Measurements from ENCODE around the gene CSF3. TPM values are rescaled to one million over a fixed set of nuclear protein-coding genes. Genes with fewer than 3 reads are reported as not detected.

CSF3 gene
- polyA plus RNA-seq, 1 experiment: not detected

GRCh38 chr17:39970157-39970692 is 45.0 kb upstream of the CSF3 start:
- no peak for TF ChIP-seq CTCF (IDR thresholded peaks at IDR 0.05; ENCODE audit: low read depth, low read length)
- POLR2A ChIA-PET: interaction anchor here (1.3 kb wide), 1 partner anchor 9 kb away, joined by 5 read pairs; no protein-coding TSS in a partner anchor
- peaks cover 17% of the 10 kb centered on the region for H3K27me3 ChIP-seq (ENCODE audit: control insufficient read depth, insufficient read depth, low read length)
- H3K9me3 ChIP-seq (ENCODE audit: control insufficient read depth, insufficient read depth, low read length): no peaks in the 10 kb centered on the region; the same call in 1 of the 2 replicates
- no peak for DNase-seq (ENCODE audit: low read depth, low spot score)
- no peak overlapping the region for H3K27ac ChIP-seq (ENCODE audit: low read depth, low read length)
- CTCF ChIA-PET: interaction anchor here (1.7 to 2.9 kb wide), 2 partner anchors 10 to 11 kb away, joined by 5 to 11 read pairs; no protein-coding TSS in a partner anchor
- H3K4me3 ChIP-seq (ENCODE audit: low read depth, low read length): no peak overlapping the region

- no peak overlapping the region for H3K27ac ChIP-seq (ENCODE audit: low read depth, low read length)
- no peak for TF ChIP-seq CTCF (IDR thresholded peaks at IDR 0.05; ENCODE audit: low read depth, low read length)
- H3K9me3 ChIP-seq (ENCODE audit: control insufficient read depth, insufficient read depth, low read length): no peaks in the 10 kb centered on the region
- H3K27me3 ChIP-seq (ENCODE audit: control insufficient read depth, insufficient read depth, low read length): peaks cover 13% of the 10 kb centered on the region
- CTCF ChIA-PET: interaction anchor here (1.5 to 2.9 kb wide), 3 partner anchors 9 to 32 kb away, joined by 3 to 11 read pairs (median 5); no protein-coding TSS in a partner anchor
- no peak for DNase-seq (ENCODE audit: low read depth, low spot score)
- POLR2A ChIA-PET: no interaction called here
- no peak overlapping the region for H3K4me3 ChIP-seq (ENCODE audit: low read depth, low read length)
Measured at GRCh38 chr17:39971076-39971603, 44.1 kb upstream of the CSF3 start.

GRCh38 chr17:39972271-39972670 is 43.0 kb upstream of the CSF3 start:
- no peak for DNase-seq (ENCODE audit: low read depth, low spot score)
- peaks cover 10% of the 10 kb centered on the region for H3K27me3 ChIP-seq (ENCODE audit: control insufficient read depth, insufficient read depth, low read length)
- TF ChIP-seq CTCF (IDR thresholded peaks at IDR 0.05; ENCODE audit: low read depth, low read length): no peak
- no peak overlapping the region for H3K27ac ChIP-seq (ENCODE audit: low read depth, low read length)
- ChIA-PET CTCF (interaction anchor here (1.5 to 2.9 kb wide), 2 partner anchors 13 to 33 kb away, joined by 3 to 11 read pairs; no protein-coding TSS in a partner anchor), POLR2A (no interaction called here)
- H3K9me3 ChIP-seq (ENCODE audit: control insufficient read depth, insufficient read depth, low read length): no peaks in the 10 kb centered on the region
- H3K4me3 ChIP-seq (ENCODE audit: low read depth, low read length): no peak overlapping the region

- no peak overlapping the region for H3K27ac ChIP-seq (ENCODE audit: low read depth, low read length)
- no peak for DNase-seq (ENCODE audit: low read depth, low spot score)
- ChIA-PET CTCF (no interaction called here), POLR2A (no interaction called here)
- H3K9me3 ChIP-seq (ENCODE audit: control insufficient read depth, insufficient read depth, low read length): no peaks in the 10 kb centered on the region
- no peak overlapping the region for H3K4me3 ChIP-seq (ENCODE audit: low read depth, low read length)
- H3K27me3 ChIP-seq (ENCODE audit: control insufficient read depth, insufficient read depth, low read length): peaks cover 10% of the 10 kb centered on the region
- TF ChIP-seq CTCF (IDR thresholded peaks at IDR 0.05; ENCODE audit: low read depth, low read length): no peak
Measured at GRCh38 chr17:39973496-39973895, 41.7 kb upstream of the CSF3 start.

GRCh38 chr17:39974433-39974832 is 40.8 kb upstream of the CSF3 start:
- no peak for DNase-seq (ENCODE audit: low read depth, low spot score)
- POLR2A ChIA-PET: no interaction called here
- Histone ChIP-seq H3K9me3 (ENCODE audit: control insufficient read depth, insufficient read depth, low read length) (no peaks in the 10 kb centered on the region), H3K27ac (ENCODE audit: low read depth, low read length) (no peak overlapping the region), H3K27me3 (ENCODE audit: control insufficient read depth, insufficient read depth, low read length) (peaks cover 7% of the 10 kb centered on the region), H3K4me3 (ENCODE audit: low read depth, low read length) (no peak overlapping the region)
- CTCF ChIA-PET: no interaction called here
- TF ChIP-seq CTCF (IDR thresholded peaks at IDR 0.05; ENCODE audit: low read depth, low read length): no peak
